Muscle layer of colon (tissue), 2 donors: ENCODE results near the gene MTCL1.

Experiments
- H3K27ac ChIP-seq: one replicate; pipeline ENCODE4 v1.7.0; 2013; ENCODE audit warnings: low read depth, mild to moderate bottlenecking, low read length, moderate library complexity
- H3K27me3 ChIP-seq, 2 donors: one replicate each; pipeline ENCODE4 v1.7.0; 2013; ENCODE audit warnings: low read length in 2 of 2, mild to moderate bottlenecking in 2 of 2; ENCODE audit not compliant: insufficient read depth in 2 of 2, control insufficient read depth in 1 of 2
- H3K36me3 ChIP-seq: one replicate; pipeline ENCODE4 v1.7.0; 2013; ENCODE audit warnings: mild to moderate bottlenecking, low read length; ENCODE audit not compliant: insufficient read depth
- H3K4me1 ChIP-seq: one replicate; pipeline ENCODE4 v1.7.0; 2013; ENCODE audit warnings: mild to moderate bottlenecking, low read length; ENCODE audit not compliant: insufficient read depth
- H3K4me3 ChIP-seq, 2 donors: one replicate each; pipeline ENCODE4 v1.7.0; 2013; ENCODE audit warnings: low read length in 2 of 2, low read depth in 1 of 2, mild to moderate bottlenecking in 1 of 2, moderate library complexity in 1 of 2
- H3K9ac ChIP-seq: one replicate; pipeline ENCODE4 v1.7.0; 2013; ENCODE audit warnings: low read length
- H3K9me3 ChIP-seq: one replicate; pipeline ENCODE4 v1.7.0; 2013; ENCODE audit warnings: mild to moderate bottlenecking, low read length
- donor health status: abdominal sarcoma.
- donor health status: Adenocarcinoma of cecum.

The MTCL1 gene

DNA sequence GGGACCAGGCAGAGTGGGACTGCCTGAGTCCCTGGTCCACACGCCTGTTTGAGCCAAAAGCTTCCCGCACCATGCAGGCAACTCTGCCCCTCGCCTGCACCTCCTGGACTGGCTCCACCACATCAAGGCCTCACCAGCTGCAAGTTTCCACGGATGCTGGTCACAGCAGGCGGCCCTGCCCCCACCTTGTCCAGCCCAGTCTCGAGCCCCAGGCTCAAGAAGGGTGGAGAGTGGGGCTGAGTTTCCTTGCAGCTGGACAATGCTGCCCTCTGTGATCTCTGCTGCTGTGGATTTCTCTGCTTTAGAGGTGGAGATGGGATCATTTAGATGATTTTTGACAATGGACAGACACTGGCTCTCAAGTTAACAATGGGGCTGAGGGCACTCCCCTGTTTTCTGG is 74.9 kb downstream of the MTCL1 start:
- H3K27ac ChIP-seq, result no peak overlapping the region
- no peak overlapping the region for H3K9ac ChIP-seq
- H3K4me3 ChIP-seq, result no peak overlapping the region
- H3K4me1 ChIP-seq, result peaks cover 19% of the 10 kb centered on the region
- H3K27me3 ChIP-seq, result no peaks in the 10 kb centered on the region
- no peaks in the 10 kb centered on the region for H3K9me3 ChIP-seq
- H3K36me3 ChIP-seq, result peaks cover 32% of the 10 kb centered on the region

DNA sequence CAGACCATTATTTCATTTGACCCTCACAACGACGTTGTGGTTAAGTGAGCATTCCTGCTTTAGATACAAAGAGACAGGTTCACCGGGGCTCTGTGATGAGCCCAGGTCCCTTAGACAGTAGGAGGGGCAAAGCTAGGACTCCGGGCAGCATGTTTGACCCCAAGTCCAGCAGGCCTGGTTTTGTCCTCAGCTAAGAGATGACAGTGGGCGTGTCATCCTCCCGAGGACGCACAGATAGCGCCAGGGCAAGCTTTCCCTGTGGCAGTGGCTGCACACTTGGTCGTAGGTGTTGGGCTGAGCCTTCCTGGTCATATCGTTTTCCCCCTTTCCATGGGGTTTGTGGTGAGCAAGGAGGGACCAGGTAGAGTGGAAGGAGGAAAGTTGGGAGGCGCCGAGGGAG is 76.3 kb downstream of the MTCL1 start:
- Histone ChIP-seq H3K9ac (no peak overlapping the region), H3K4me1 (peaks cover 8% of the 10 kb centered on the region), H3K36me3 (peaks cover 44% of the 10 kb centered on the region), H3K27ac (no peak overlapping the region), H3K4me3 (no peak overlapping the region), H3K27me3 (no peaks in the 10 kb centered on the region), H3K9me3 (no peaks in the 10 kb centered on the region)

- Histone ChIP-seq H3K9me3 (no peaks in the 10 kb centered on the region), H3K27ac (no peak overlapping the region), H3K36me3 (peaks cover 55% of the 10 kb centered on the region), H3K4me3 (no peak overlapping the region), H3K9ac (no peak overlapping the region), H3K27me3 (no peaks in the 10 kb centered on the region), H3K4me1 (peaks cover 21% of the 10 kb centered on the region)
Observed at GRCh38 chr18:8783335-8783993, 78.1 kb downstream of the MTCL1 start.

DNA sequence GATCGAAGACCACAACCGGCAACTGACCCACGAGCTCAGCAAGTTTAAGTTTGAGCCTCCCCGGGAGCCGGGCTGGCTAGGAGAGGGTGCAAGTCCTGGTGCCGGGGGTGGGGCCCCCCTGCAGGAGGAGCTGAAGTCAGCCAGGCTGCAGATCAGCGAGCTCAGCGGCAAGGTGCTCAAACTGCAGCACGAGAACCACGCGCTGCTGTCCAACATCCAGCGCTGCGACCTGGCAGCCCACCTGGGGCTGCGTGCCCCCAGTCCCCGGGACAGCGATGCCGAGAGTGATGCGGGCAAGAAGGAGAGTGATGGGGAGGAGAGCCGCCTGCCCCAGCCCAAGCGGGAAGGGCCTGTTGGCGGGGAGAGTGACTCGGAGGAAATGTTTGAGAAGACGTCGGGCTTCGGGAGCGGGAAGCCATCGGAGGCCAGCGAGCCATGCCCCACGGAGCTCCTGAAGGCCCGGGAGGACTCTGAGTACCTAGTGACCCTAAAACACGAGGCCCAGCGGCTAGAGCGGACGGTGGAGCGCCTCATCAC is 78.7 kb downstream of the MTCL1 start:
- no peaks in the 10 kb centered on the region for H3K9me3 ChIP-seq
- no peak overlapping the region for H3K27ac ChIP-seq
- no peaks in the 10 kb centered on the region for H3K27me3 ChIP-seq
- H3K9ac ChIP-seq, result no peak overlapping the region
- peaks cover 26% of the 10 kb centered on the region for H3K4me1 ChIP-seq
- H3K4me3 ChIP-seq, result no peak overlapping the region
- peaks cover 52% of the 10 kb centered on the region for H3K36me3 ChIP-seq

- Histone ChIP-seq H3K4me1 (peaks cover 22% of the 10 kb centered on the region), H3K27me3 (no peaks in the 10 kb centered on the region), H3K9me3 (no peaks in the 10 kb centered on the region), H3K36me3 (peaks cover 44% of the 10 kb centered on the region), H3K4me3 (no peak overlapping the region), H3K9ac (no peak overlapping the region), H3K27ac (no peak overlapping the region)
Observed at GRCh38 chr18:8785261-8785660, 79.9 kb downstream of the MTCL1 start.

DNA sequence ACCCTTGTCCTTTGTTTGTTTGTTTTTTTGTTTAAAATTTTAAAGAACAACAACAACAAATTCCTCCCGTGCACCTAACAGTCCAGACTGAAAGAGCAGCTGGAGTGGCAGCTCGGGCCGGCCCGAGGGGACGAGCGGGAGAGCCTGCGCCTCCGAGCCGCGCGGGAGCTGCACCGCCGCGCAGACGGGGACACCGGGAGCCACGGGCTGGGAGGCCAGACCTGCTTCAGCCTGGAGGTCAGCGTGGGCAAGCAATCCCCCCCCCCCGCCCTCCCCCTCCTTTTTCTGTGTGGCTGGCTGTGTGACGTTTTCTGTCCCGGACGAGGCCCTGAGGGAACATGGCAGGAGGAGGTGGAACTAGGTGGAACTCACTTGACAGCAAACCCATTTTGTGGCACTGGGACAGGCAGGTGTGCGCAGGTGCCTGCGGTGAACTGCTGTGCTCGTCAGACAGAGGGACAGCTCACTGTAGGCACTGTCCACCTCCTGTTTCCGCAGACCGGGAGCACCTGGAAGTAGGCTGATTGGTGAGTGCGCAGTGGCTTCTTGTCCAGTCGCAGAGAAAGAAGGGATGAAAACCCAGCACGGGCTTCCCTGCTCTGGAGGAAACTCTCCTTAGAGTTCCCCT is 80.6 kb downstream of the MTCL1 start:
- Histone ChIP-seq H3K36me3 (peaks cover 44% of the 10 kb centered on the region), H3K27ac (no peak overlapping the region), H3K4me3 (no peak overlapping the region)

DNA sequence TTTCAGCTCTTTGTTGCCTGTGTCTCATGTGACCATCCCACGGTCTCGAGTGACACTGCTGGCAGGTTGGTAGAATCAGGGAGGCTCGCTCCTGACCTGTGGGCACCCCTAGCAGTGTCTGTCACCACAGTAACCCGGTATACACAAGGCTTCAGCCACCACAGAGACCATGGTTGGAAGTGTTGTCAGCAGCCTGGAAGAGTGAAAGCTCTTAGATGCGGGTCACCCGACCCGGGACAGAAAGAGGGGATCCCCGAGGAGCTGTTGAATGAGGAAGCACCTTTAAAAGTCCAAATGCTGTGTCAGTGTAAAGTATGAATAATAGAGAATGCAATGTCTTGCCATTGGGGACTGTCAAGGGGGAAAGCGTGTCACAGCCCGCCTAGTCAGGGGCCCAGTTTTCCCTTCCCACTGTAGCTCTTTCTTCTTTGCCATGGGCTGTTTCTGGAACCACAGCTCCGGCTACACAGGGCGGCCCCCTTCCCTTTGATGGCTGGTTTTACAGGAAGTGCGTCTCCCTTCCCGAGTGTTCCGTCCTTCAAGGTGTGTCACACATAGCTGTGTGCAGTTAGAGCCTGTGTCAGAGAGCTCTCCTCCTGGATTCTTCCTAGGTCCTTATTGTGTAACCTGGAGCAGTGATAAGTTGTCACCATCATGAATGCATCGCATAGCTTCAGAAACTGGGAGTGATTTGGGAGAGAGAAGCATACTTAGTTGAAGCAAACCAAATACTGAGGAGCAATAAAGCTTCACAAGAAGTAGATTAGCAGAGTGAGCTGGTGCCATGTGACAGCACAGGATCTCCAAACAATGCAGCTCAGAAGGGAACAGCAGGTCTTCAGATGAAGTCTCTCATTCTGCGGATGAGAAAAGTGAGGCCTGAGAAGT is 81.4 kb downstream of the MTCL1 start:
- H3K4me3 ChIP-seq, result no peak overlapping the region
- H3K4me1 ChIP-seq, result peaks cover 27% of the 10 kb centered on the region
- no peaks in the 10 kb centered on the region for H3K9me3 ChIP-seq
- peaks cover 44% of the 10 kb centered on the region for H3K36me3 ChIP-seq
- no peak overlapping the region for H3K9ac ChIP-seq
- H3K27ac ChIP-seq, result no peak overlapping the region
- no peaks in the 10 kb centered on the region for H3K27me3 ChIP-seq

More for the DNA sequence above, 80.6 kb downstream of the MTCL1 start:
- peaks cover 20% of the 10 kb centered on the region for H3K4me1 ChIP-seq
- H3K9ac ChIP-seq, result no peak overlapping the region
- no peaks in the 10 kb centered on the region for H3K27me3 ChIP-seq
- H3K9me3 ChIP-seq, result no peaks in the 10 kb centered on the region

DNA sequence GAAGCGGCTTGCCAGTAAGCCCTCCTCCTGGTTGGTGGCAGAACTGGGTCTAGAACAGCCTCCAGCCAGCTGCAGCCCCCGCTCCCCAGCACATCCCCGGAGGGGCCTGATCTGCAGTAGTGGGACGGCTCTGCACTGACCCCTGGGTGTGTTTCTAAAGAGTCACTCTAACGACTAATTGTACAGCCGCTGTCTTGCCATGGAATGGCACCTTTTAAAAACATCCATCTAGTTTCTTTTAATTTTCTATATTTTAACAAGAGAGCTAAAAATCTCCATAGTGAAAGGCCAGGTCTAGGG is 82.0 kb downstream of the MTCL1 start:
- H3K36me3 ChIP-seq, result peaks cover 44% of the 10 kb centered on the region

DNA sequence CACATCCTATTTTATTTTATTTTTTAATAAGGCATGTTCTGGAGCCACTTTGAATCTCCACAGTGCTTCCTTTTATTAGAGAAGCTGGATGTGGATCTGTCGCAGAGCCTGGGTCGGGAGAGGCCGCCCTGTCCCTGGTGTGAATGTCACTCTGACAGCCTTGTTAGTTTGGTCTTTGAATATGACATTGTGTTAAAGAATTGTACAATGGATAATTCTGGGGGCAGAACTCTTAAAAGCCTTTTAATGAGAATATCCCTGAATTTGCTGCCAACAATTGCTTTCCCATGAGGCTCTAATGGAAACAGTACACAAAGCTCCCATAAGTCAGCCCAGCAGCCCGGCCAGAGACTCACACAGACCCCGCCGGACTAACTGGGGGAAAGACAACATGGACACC is 82.4 kb downstream of the MTCL1 start:
- peaks cover 48% of the 10 kb centered on the region for H3K36me3 ChIP-seq
- H3K27ac ChIP-seq, result no peak overlapping the region
- H3K27me3 ChIP-seq, result no peaks in the 10 kb centered on the region

More for the DNA sequence above, 82.0 kb downstream of the MTCL1 start:
- no peaks in the 10 kb centered on the region for H3K9me3 ChIP-seq
- no peak overlapping the region for H3K4me3 ChIP-seq
- no peak overlapping the region for H3K9ac ChIP-seq
- H3K4me1 ChIP-seq, result peaks cover 33% of the 10 kb centered on the region
- H3K27me3 ChIP-seq, result no peaks in the 10 kb centered on the region
- H3K27ac ChIP-seq, result no peak overlapping the region

GRCh38 chr18:8788503-8789429 is 83.4 kb downstream of the MTCL1 start:
- Histone ChIP-seq H3K9me3 (no peaks in the 10 kb centered on the region), H3K36me3 (peaks cover 43% of the 10 kb centered on the region), H3K4me1 (peaks cover 47% of the 10 kb centered on the region), H3K27ac (peak overlapping the region; percentile 10), H3K4me3 (no peak overlapping the region), H3K9ac (no peak overlapping the region), H3K27me3 (no peaks in the 10 kb centered on the region)

More for the DNA sequence above, 82.4 kb downstream of the MTCL1 start:
- Histone ChIP-seq H3K4me1 (peaks cover 38% of the 10 kb centered on the region), H3K4me3 (no peak overlapping the region), H3K9me3 (no peaks in the 10 kb centered on the region), H3K9ac (no peak overlapping the region)
